ENCODE data around the gene EBP.

DNA sequence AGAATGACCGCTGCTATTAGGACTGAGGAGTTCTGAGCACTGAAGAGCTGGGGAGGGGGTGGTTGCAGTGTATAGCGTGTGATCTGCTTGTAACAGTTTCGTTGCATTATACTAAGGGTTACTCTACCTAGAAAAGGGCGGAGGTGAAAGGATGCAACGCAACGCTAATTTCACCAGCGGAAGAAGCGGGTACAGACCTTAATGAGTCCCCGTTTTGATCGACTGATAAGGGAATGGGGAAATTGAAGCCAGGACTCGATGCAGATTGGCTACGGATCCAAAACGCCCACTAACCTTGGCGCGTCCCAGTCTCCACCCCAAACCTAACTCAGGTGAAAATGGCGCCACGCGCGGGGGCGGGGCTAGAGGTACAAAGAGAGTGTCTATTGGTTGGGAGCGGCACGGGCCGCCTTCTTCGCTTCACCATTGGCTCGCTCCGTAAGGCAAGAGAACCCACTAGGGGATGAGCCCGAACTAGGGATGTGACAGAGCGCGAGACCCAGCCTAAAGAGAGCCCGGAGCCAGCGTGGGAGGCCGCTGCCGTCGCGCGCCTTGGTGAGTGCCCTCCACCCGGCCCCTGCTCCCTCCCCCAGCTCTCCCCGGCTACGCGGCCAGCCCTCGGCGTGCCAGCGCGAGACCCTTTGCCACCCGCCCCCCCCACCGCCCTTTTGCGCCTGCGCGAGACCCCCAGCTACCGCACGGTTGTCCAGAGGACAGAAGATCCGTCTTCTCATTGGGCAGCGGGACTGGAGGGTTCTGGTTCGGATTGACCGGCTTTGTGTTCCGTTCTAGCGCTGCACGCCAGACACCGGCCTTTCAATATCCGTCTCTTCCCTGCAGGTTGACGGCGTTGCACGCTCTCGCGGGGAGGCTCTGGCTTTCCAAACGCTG lies at the start of gene EBP:
- TF ChIP-seq, protein P1, sequence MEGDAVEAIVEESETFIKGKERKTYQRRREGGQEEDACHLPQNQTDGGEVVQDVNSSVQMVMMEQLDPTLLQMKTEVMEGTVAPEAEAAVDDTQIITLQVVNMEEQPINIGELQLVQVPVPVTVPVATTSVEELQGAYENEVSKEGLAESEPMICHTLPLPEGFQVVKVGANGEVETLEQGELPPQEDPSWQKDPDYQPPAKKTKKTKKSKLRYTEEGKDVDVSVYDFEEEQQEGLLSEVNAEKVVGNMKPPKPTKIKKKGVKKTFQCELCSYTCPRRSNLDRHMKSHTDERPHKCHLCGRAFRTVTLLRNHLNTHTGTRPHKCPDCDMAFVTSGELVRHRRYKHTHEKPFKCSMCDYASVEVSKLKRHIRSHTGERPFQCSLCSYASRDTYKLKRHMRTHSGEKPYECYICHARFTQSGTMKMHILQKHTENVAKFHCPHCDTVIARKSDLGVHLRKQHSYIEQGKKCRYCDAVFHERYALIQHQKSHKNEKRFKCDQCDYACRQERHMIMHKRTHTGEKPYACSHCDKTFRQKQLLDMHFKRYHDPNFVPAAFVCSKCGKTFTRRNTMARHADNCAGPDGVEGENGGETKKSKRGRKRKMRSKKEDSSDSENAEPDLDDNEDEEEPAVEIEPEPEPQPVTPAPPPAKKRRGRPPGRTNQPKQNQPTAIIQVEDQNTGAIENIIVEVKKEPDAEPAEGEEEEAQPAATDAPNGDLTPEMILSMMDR (IDR thresholded peaks at IDR 0.05; ENCODE audit: extremely low read depth in 1 of 2, insufficient read depth in 1 of 2, low read depth in 1 of 2, low read length in 2 of 2): no peak
- TF ChIP-seq POLR2AphosphoS5 (IDR thresholded peaks at IDR 0.05; ENCODE audit: insufficient read depth, low read depth, low read length) (peak; percentile 74), MYC (IDR thresholded peaks at IDR 0.05; ENCODE audit: low read depth, low read length) (no peak), EZH2 (IDR thresholded peaks at IDR 0.05; ENCODE audit: borderline replicate concordance, low read depth, low read length, severe bottlenecking) (no peak), POLR2A (IDR thresholded peaks at IDR 0.05; ENCODE audit: low read depth, low read length) (peak; percentile 71)
- TF ChIP-seq, protein P2, sequence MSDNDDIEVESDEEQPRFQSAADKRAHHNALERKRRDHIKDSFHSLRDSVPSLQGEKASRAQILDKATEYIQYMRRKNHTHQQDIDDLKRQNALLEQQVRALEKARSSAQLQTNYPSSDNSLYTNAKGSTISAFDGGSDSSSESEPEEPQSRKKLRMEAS (IDR thresholded peaks at IDR 0.05; ENCODE audit: insufficient read depth, insufficient read length): no peak
